Activated T-helper 2 cell treated with anti-CD3 and anti-CD28 coated beads, Interferon-gamma antibody, Interleukin-2, Interleukin-4, amounts not matched to agents 10 μg/mL and 5 μg/mL and 100 μg/mL, durations not matched to agents 14 hours and 24 hours and 36 hours (primary cell): ENCODE measurements around the gene TRIM63. TPM values are rescaled to one million over a fixed set of nuclear protein-coding genes. Genes with fewer than 3 reads are reported as not detected.

Experiments used
- DNase-seq: peaks from one replicate; pipeline ENCODE4 v3.0.0; 2021; ENCODE audit warnings: low spot score
- H3K27ac Mint-ChIP-seq: one replicate; pipeline ENCODE4 v1.8.0; 2021; ENCODE audit warnings: mixed read lengths
- H3K27me3 Mint-ChIP-seq: one replicate; pipeline ENCODE4 v1.8.0; 2021; ENCODE audit warnings: low read depth, mixed read lengths
- H3K36me3 Mint-ChIP-seq: one replicate; pipeline ENCODE4 v1.8.0; 2021; ENCODE audit warnings: low read depth, mixed read lengths
- H3K4me1 Mint-ChIP-seq: one replicate; pipeline ENCODE4 v1.8.0; 2021; ENCODE audit warnings: low read depth, mixed read lengths
- H3K4me3 Mint-ChIP-seq: one replicate; pipeline ENCODE4 v1.8.0; 2021; ENCODE audit warnings: low read depth, mild to moderate bottlenecking, moderate library complexity, mixed read lengths
- H3K9me3 Mint-ChIP-seq: one replicate; pipeline ENCODE4 v1.8.0; 2021; ENCODE audit warnings: mixed read lengths
- intact Hi-C: fragments of 100-400 bp; cut with micrococcal nuclease; formaldehyde crosslinking; loops from one replicate; pipeline ENCODE4 v1.15.1; 2023
- total RNA-seq: library from RNA; stranded (reverse); gene quantifications from 2 replicates; pipeline ENCODE4 v1.2.3, GENCODE V29; 2022

The TRIM63 gene
- total RNA-seq, 1 donor from 2014 or later = not detected

DNA sequence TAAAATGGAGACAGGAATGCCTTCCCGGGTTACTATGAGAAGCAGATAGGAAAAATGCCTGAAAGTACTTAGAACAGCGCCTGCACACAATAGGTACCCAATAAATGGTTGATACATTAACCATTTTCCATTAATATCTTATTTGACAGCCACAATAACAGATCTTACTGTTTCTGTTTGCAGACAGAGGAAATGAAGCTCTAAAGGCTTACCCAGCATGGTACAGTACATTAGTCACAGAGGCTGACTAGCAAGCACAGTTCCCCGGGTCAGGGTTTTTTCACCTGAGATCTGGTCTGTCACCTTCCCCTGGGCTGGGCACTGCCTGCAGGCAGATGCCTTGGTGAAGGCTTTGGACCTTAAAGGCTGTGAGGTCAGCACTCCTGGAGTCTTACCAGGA is 2.9 kb downstream of the TRIM63 start:
- no peaks in the 10 kb centered on the region for H3K36me3 Mint-ChIP-seq

DNA sequence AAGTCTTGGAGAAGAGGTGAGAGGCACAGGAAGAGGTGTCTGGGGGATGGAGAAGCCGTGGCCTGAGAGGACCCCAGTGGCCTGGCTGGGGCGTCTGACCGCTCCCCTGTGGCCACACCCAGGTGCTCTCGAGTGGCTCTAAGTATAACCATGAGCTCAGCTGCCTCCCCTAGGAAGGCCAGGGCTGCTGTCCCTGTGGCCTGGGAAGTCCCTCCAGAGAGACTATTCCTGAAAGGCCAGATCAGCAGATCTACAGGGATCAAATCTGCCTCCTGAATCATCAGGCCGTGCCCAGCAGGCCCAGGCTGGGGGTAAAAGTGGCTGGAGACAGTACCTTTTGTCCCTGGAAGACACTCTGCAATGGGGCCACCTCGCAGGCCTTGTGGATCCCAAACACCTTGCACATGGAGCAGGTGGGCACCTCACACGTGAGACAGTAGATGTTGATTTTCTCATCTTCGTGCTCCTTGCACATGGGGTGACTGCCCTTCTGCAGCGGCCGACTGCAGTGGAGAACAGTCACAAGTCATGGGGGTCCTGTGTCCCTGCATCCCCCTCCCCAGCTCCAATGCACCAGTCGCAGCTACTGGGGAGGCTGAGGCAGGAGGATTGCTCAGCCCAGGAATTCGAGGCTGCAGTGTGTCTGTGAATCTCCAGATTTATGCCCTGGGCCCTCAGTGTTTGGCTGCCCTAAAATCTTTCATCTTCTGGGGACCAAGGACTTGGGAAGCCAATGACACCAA is 6.4 kb downstream of the TRIM63 start:
- H3K27ac Mint-ChIP-seq = no peak overlapping the region

More for the DNA sequence above, 2.9 kb downstream of the TRIM63 start:
- no peaks in the 10 kb centered on the region for H3K9me3 Mint-ChIP-seq
- peaks cover 28% of the 10 kb centered on the region for H3K27me3 Mint-ChIP-seq
- intact Hi-C loops = no loop called here
- no peak overlapping the region for H3K27ac Mint-ChIP-seq
- no peaks in the 10 kb centered on the region for H3K4me1 Mint-ChIP-seq
- no peak for DNase-seq
- no peak overlapping the region for H3K4me3 Mint-ChIP-seq

GRCh38 chr1:26059906-26060305 is 7.5 kb downstream of the TRIM63 start:
- Mint-ChIP-seq H3K4me3 (no peak overlapping the region), H3K9me3 (no peaks in the 10 kb centered on the region), H3K4me1 (no peaks in the 10 kb centered on the region), H3K27me3 (peaks cover 34% of the 10 kb centered on the region), H3K27ac (no peak overlapping the region), H3K36me3 (no peaks in the 10 kb centered on the region)
- intact Hi-C loops = no loop called here
- DNase-seq = no peak

More for the DNA sequence above, 6.4 kb downstream of the TRIM63 start:
- Mint-ChIP-seq H3K4me1 (no peaks in the 10 kb centered on the region), H3K9me3 (no peaks in the 10 kb centered on the region), H3K27me3 (peaks cover 32% of the 10 kb centered on the region), H3K4me3 (no peak overlapping the region), H3K36me3 (no peaks in the 10 kb centered on the region)
- intact Hi-C loops = no loop called here
- DNase-seq = no peak

DNA sequence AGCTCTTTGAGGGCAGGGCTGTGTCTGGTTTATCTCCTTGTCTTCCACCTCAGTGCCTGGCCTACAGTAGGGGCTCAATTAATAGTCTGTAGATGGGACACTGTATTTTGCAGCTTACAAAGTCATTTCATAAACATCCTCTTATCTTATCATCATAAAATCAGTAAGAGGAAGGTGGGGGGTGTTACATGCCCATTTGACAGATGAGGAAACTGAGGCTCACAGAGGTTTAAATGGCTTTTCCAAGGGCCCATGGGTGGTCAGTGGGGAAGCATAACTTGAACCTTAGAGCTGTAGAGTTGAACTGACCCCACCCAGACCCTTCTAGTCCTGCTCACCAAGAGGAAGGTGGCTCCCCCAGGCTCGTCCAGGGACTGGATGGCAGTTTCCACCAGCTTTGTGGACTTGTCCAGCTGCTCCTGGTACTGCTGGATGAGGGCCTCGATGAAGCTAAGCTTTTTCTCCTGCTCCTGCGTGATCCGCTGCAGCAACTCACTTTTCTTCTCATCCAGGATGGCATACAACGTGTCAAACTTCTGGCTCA is 9.3 kb downstream of the TRIM63 start:
- H3K27me3 Mint-ChIP-seq = peaks cover 39% of the 10 kb centered on the region

DNA sequence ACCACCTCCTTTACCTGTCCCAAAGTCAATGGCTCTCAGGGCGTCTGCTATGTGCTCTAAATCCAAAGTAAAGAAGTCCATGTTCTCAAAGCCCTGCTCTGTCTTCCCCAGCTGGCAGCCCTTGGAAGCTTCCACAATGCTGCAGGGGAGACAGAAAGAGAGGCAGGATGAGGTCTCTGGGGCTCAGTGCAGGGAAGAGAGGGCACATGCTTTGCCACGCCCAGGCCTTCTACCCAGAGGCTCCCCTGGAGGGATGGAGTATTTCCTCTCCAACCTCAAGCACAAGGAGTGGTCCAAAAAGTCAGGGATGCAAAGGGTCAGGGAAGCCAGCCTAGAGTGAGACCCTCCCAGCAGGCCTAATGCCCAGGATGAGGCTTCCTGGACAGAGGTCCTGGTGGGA is 10.2 kb downstream of the TRIM63 start:
- H3K27ac Mint-ChIP-seq = no peak overlapping the region
- no peaks in the 10 kb centered on the region for H3K9me3 Mint-ChIP-seq
- no peak overlapping the region for H3K4me3 Mint-ChIP-seq
- H3K4me1 Mint-ChIP-seq = no peaks in the 10 kb centered on the region
- no peaks in the 10 kb centered on the region for H3K36me3 Mint-ChIP-seq
- intact Hi-C loops = no loop called here
- no peak for DNase-seq
- H3K27me3 Mint-ChIP-seq = peaks cover 38% of the 10 kb centered on the region

More for the DNA sequence above, 9.3 kb downstream of the TRIM63 start:
- no peak overlapping the region for H3K4me3 Mint-ChIP-seq
- H3K4me1 Mint-ChIP-seq = no peaks in the 10 kb centered on the region
- H3K36me3 Mint-ChIP-seq = no peaks in the 10 kb centered on the region
- H3K27ac Mint-ChIP-seq = no peak overlapping the region
- H3K9me3 Mint-ChIP-seq = no peaks in the 10 kb centered on the region
- intact Hi-C loops = no loop called here
- DNase-seq = no peak

GRCh38 chr1:26055041-26055440 is 12.4 kb downstream of the TRIM63 start:
- intact Hi-C loops = no loop called here
- Mint-ChIP-seq H3K4me1 (no peaks in the 10 kb centered on the region), H3K27me3 (peaks cover 49% of the 10 kb centered on the region), H3K4me3 (no peak overlapping the region), H3K27ac (no peak overlapping the region), H3K9me3 (no peaks in the 10 kb centered on the region), H3K36me3 (no peaks in the 10 kb centered on the region)
- DNase-seq = no peak

DNA sequence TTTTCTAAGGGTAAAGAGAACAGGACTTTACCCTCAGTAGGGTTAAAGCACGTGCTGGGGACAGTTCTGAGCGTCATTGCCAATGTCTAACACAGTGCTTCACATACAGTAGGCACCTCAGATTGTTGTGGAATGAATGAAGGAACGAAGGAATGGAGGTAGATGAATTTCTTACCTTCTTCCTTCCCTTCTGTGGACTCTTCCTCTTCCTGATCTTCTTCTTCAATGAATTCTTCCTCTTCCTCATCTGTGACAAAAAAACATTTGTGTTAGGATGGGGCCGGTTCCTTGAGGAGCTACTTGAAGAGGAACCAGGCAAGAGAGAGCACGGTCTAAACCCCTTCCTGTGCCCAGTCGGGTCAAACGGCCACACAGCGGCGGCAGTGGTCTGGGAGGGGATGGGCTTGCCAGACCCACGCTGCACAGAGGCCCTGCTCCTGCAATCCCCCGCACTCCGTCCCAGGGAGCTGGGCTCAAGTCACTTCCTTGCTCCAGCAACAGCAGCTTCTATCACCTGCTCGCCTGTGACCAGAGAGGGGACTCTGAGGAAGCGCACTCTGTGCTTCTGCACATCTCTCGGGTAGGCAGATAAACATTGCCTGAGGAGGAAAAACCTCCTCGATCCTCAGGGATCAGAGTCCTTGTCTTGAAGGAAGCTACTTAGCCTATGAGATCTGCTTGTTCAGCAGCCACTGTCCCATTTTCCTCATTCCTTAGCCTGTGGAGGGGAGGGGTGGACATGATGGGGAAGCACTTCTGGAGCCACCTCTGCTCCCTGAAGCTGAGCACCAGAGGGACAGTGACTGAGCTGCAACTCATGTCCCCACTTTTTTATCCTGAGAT is 13.5 kb downstream of the TRIM63 start:
- no peak for DNase-seq
- intact Hi-C loops = no loop called here
- Mint-ChIP-seq H3K4me1 (no peaks in the 10 kb centered on the region), H3K36me3 (no peaks in the 10 kb centered on the region), H3K9me3 (no peaks in the 10 kb centered on the region), H3K4me3 (no peak overlapping the region), H3K27ac (no peak overlapping the region), H3K27me3 (peaks cover 55% of the 10 kb centered on the region)

DNA sequence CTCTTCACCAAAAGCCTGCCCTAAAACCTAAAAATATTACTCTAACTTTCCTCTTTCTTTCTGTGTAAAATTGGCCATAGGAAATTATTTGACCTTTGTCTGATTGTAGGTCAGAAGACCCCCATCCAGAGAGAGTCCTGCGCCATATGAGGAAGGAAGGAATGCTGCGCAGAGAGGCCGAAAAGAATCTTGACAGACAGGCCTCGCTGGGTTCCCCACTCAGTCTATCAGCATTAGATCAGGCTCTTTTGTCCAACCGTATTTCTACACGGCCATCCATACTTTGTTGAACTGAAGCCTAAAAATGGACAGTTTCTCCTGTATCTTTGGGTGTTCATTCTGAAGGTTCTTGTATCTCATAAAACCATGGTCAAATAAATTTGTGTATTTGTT is 17.2 kb downstream of the TRIM63 start:
- H3K36me3 Mint-ChIP-seq = no peaks in the 10 kb centered on the region
- intact Hi-C loops = no loop called here
- H3K9me3 Mint-ChIP-seq = no peaks in the 10 kb centered on the region
- H3K27me3 Mint-ChIP-seq = peaks cover 63% of the 10 kb centered on the region
- H3K4me1 Mint-ChIP-seq = no peaks in the 10 kb centered on the region
- no peak overlapping the region for H3K4me3 Mint-ChIP-seq
- H3K27ac Mint-ChIP-seq = no peak overlapping the region
- no peak for DNase-seq

DNA sequence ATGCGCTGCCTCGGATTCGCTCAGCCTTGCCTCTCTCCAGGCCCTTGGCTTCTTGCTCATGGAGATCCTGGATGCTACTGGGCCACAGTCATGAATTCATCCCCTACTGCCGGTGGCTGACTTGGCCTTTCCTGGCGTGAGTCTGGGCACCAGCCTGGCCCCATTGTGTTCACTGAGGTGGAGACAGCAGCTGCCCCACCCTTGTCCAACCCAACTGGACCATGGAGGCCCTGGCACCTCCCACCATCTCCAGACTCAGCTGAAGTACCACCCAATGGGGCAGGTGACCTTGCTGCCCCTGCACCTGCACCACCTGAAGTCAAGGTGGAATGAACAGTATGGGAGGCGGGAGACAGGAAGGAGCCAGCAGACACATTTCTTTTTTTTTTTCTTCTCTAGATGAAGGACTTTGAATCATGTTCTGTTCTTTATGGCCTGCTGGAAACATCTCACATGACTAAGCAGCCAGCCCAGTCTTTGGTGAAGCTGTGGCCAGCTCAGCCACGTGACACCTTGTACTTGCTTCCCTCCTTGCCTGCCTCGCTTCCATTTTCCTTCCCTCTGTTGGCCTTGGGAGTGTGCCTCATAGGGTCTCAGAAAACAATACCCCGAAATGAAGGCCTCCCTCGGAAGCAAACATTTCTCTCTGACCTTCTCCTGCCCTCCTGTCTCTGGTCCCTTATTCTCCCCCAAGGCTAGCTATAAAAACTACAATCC is 17.7 kb downstream of the TRIM63 start:
- H3K9me3 Mint-ChIP-seq = no peaks in the 10 kb centered on the region

DNA sequence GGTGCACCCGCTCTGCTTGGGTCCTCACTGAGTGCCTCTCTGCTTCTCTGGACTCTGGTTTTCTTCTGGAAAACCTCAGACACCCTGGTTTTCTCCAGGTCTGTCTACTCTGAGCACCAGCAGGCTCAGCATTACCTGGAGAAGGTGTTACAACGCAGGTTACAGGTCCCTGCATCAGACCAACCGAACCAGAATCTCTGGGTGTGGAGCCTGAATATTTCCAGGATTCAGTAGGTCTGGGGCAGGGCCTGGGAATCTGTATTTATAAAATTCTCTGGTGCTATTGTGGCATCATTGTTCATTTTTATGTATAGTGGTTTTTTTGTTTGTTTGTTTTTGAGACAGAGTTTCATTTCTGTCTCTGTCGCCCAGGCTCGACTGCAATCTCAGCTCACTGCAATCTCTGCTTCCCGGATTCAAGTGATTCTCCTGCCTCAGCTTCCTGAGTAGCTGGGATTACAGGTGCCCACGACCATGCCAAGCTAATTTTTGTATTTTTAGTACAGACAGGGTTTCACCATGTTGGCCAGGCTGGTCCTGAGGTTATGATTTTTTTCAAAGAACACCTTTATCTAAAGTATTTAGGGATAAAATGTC is 20.1 kb downstream of the TRIM63 start:
- H3K9me3 Mint-ChIP-seq = no peaks in the 10 kb centered on the region

More for the DNA sequence above, 17.7 kb downstream of the TRIM63 start:
- no peaks in the 10 kb centered on the region for H3K4me1 Mint-ChIP-seq
- H3K27ac Mint-ChIP-seq = no peak overlapping the region
- no peak for DNase-seq
- H3K36me3 Mint-ChIP-seq = no peaks in the 10 kb centered on the region
- H3K4me3 Mint-ChIP-seq = no peak overlapping the region
- intact Hi-C loops = loop anchor here (10.0 kb wide), 1 partner anchor 355 kb away; no protein-coding TSS in a partner anchor
- H3K27me3 Mint-ChIP-seq = peaks cover 68% of the 10 kb centered on the region

DNA sequence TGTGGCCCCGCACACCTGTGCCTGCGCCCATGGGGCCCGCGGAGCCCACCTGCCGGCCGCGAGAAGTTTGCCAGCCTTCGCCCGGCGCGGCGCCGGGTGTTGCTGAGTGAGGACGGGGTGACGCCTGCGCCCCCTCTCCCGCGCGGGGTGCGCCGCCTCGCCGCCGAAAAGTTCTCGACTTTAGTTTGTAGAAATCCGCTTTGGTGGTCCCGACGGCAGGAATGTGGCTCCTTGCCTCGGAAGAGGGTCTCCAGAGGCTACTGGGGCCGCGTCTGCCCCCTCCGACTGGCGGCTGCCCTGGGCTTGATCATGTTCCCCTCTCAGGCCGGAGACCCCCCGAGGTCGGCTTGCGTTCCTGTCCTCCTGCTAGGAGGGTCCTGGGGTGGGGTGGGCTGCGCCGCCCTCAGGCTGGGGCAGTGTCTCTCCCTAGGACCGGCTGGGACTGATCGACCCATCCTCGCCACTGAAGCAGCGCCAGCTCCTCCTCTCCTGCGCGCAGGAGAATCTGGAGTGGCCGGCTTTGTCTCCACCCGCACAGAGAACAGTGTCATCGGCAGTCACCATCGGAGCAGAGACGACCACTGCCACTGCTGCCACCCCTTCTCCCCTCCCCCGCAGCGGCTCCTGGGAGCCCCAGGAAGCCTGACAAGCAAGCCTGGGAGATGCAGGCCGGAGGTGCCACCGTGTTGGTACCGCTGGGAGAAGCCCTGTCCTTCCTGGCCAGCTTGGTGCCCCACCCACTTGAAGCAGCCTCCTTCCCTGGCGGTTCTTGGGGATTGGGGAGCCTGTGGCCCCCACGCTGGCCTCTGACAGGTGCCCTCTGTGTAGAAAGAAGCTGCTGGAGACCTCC is 21.0 kb downstream of the TRIM63 start:
- DNase-seq = no peak
- Mint-ChIP-seq H3K4me3 (no peak overlapping the region), H3K4me1 (no peaks in the 10 kb centered on the region), H3K27me3 (peaks cover 75% of the 10 kb centered on the region), H3K27ac (no peak overlapping the region), H3K9me3 (no peaks in the 10 kb centered on the region), H3K36me3 (no peaks in the 10 kb centered on the region)
- intact Hi-C loops = loop anchor here (10.0 kb wide), 1 partner anchor 358 kb away; no protein-coding TSS in a partner anchor

More for the DNA sequence above, 20.1 kb downstream of the TRIM63 start:
- intact Hi-C loops = loop anchor here (10.0 kb wide), 1 partner anchor 357 kb away; no protein-coding TSS in a partner anchor
- no peak for DNase-seq
- Mint-ChIP-seq H3K4me1 (no peaks in the 10 kb centered on the region), H3K36me3 (no peaks in the 10 kb centered on the region), H3K4me3 (no peak overlapping the region), H3K27me3 (peaks cover 73% of the 10 kb centered on the region), H3K27ac (no peak overlapping the region)
